Measurements from ENCODE around the gene HERPUD2. TPM values are rescaled to one million over a fixed set of nuclear protein-coding genes. Genes with fewer than 3 reads are reported as not detected.
A peak's percentile ranks its signal among the peaks of the same experiment; 100 is the strongest.
"Not testable (repeated sequence)": the region's sequence is repeated elsewhere in the genome, so short reads cannot be mapped to it uniquely, and the experiment has no call there.

HERPUD2 gene
- polyA plus RNA-seq, 1 of the 3 experiments (the other 2 are of a cell fraction), result 39.2 TPM

DNA sequence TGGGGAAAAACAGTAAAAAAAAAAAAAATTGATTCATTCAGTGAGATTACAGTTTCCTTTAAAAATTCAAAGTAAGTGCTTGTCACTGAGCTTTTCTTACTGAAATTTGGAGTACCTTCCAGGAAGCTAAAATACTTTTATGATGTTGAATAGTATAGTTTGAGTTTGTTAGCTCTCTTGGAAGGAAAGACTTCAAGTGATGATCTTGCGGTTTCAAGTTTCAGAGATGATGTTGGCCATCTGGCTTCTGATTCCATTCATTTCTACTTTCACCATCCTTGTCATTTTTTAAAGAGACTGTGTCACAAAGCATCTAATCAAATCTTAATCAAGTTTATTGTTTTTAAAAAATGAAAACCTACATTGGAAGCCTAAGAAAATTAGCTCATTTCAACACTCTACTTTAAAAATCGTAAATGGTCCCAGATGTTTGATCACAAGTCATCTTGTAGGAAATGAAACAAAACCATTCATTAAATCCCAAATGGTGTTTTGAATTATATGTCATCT lies 4.9 kb upstream of the HERPUD2 start:
- Histone ChIP-seq H3K9me2 (no peaks in the 10 kb centered on the region), H3K4me3 (ENCODE audit: low read depth in 2 of 2, low read length in 1 of 2) (no peak overlapping the region), H3F3A (replicated peaks; ENCODE audit: insufficient read depth) (peaks cover 4% of the 10 kb centered on the region), H3K79me2 (ENCODE audit: insufficient read depth) (peaks cover 11% of the 10 kb centered on the region; the same call in 1 of the 2 replicates), H3K27me3 (ENCODE audit: insufficient read depth) (no peaks in the 10 kb centered on the region), H3K4me2 (no peak overlapping the region; the same call in 1 of the 2 replicates), H3K27ac (ENCODE audit: low read depth in 2 of 2, low read length in 1 of 2) (no peak overlapping the region), H3K4me1 (ENCODE audit: control insufficient read depth in 1 of 2, insufficient read depth in 2 of 2, low read depth in 1 of 2, low read length in 1 of 2) (peaks cover 14 to 15% of the 10 kb centered on the region in 2 experiments; a peak in 3 of 4 replicates), H2AFZ (ENCODE audit: low read depth) (no peak overlapping the region), H3K36me3 (replicated peaks in 1 of 2; ENCODE audit: control insufficient read depth in 1 of 2, insufficient read depth in 2 of 2, low read length in 1 of 2) (peaks cover 3 to 14% of the 10 kb centered on the region in 2 experiments), H3K9me3 (no peaks in the 10 kb centered on the region), H4K20me1 (ENCODE audit: insufficient read depth) (no peaks in the 10 kb centered on the region), H3K9ac (no peak overlapping the region)
- peak; percentile 27; the same call in 1 of the 2 replicates for TF ChIP-seq TCF12 (IDR thresholded peaks at IDR 0.05)
- TF ChIP-seq, protein P1, sequence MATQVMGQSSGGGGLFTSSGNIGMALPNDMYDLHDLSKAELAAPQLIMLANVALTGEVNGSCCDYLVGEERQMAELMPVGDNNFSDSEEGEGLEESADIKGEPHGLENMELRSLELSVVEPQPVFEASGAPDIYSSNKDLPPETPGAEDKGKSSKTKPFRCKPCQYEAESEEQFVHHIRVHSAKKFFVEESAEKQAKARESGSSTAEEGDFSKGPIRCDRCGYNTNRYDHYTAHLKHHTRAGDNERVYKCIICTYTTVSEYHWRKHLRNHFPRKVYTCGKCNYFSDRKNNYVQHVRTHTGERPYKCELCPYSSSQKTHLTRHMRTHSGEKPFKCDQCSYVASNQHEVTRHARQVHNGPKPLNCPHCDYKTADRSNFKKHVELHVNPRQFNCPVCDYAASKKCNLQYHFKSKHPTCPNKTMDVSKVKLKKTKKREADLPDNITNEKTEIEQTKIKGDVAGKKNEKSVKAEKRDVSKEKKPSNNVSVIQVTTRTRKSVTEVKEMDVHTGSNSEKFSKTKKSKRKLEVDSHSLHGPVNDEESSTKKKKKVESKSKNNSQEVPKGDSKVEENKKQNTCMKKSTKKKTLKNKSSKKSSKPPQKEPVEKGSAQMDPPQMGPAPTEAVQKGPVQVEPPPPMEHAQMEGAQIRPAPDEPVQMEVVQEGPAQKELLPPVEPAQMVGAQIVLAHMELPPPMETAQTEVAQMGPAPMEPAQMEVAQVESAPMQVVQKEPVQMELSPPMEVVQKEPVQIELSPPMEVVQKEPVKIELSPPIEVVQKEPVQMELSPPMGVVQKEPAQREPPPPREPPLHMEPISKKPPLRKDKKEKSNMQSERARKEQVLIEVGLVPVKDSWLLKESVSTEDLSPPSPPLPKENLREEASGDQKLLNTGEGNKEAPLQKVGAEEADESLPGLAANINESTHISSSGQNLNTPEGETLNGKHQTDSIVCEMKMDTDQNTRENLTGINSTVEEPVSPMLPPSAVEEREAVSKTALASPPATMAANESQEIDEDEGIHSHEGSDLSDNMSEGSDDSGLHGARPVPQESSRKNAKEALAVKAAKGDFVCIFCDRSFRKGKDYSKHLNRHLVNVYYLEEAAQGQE (IDR thresholded peaks at IDR 0.05; ENCODE audit: low read depth, low read length), result no peak
- whole genome bisulfite sequencing (ENCODE audit: low lambda C conversion rate), result over 99% methylated on average over 2 of the region's 2 CpGs
- no peak for DNase-seq
- POLR2A ChIA-PET, result interaction anchor here (0.6 kb wide), 1 partner anchor 516 kb away, joined by 4 read pairs; no protein-coding TSS in a partner anchor
- CTCF ChIA-PET, result interaction anchor here (0.6 to 8.6 kb wide), 8 partner anchors 8 to 280 kb away, joined by 3 to 104 read pairs (median 5); partner anchors contain the start of gene SEPTIN7

DNA sequence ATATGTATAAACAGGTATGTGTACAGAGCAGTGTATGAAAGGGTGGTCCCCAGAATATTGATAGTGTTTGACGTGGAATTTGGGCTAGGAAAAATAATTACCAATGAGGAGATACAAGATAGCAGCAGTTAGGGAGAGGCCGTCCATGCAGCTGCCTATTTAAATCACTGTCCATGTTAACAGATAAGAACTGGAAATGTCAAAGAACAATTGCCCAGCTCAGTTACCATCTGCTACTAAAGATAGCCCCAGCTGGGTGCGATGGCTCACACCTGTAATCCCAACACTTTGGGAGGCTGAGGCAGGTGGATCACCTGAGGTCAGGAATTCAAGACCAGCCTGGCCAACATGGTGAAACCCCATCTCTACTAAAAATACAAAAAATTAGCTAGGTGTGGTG lies 3.4 kb upstream of the HERPUD2 start:
- not testable (repeated sequence) for H3K9me3 ChIP-seq; H3K4me2 ChIP-seq; H3K4me3 ChIP-seq (ENCODE audit: low read depth in 2 of 2, low read length in 1 of 2); H3K27me3 ChIP-seq (ENCODE audit: insufficient read depth); H4K20me1 ChIP-seq (ENCODE audit: insufficient read depth); H3K9me2 ChIP-seq; H3K27ac ChIP-seq (ENCODE audit: low read depth in 2 of 2, low read length in 1 of 2); H3F3A ChIP-seq (replicated peaks; ENCODE audit: insufficient read depth); H2AFZ ChIP-seq (ENCODE audit: low read depth); H3K9ac ChIP-seq; DNase-seq
- peaks cover 3 to 15% of the 10 kb centered on the region in 2 experiments for H3K36me3 ChIP-seq (replicated peaks in 1 of 2; ENCODE audit: control insufficient read depth in 1 of 2, insufficient read depth in 2 of 2, low read length in 1 of 2)
- CTCF ChIA-PET, result interaction anchor here (0.8 to 8.6 kb wide), 4 partner anchors 10 to 210 kb away, joined by 3 to 104 read pairs (median 34); partner anchors contain the start of gene SEPTIN7
- H3K4me1 ChIP-seq (ENCODE audit: control insufficient read depth in 1 of 2, insufficient read depth in 2 of 2, low read depth in 1 of 2, low read length in 1 of 2), result peaks cover 14 to 19% of the 10 kb centered on the region in 2 experiments; a peak in 3 of 4 replicates
- WGBS (ENCODE audit: low lambda C conversion rate), result 99% methylated on average over 3 of the region's 3 CpGs
- POLR2A ChIA-PET, result interaction anchor here (0.6 kb wide), 1 partner anchor 294 kb away, joined by 3 read pairs; no protein-coding TSS in a partner anchor
- H3K79me2 ChIP-seq (ENCODE audit: insufficient read depth), result peaks cover 23% of the 10 kb centered on the region

DNA sequence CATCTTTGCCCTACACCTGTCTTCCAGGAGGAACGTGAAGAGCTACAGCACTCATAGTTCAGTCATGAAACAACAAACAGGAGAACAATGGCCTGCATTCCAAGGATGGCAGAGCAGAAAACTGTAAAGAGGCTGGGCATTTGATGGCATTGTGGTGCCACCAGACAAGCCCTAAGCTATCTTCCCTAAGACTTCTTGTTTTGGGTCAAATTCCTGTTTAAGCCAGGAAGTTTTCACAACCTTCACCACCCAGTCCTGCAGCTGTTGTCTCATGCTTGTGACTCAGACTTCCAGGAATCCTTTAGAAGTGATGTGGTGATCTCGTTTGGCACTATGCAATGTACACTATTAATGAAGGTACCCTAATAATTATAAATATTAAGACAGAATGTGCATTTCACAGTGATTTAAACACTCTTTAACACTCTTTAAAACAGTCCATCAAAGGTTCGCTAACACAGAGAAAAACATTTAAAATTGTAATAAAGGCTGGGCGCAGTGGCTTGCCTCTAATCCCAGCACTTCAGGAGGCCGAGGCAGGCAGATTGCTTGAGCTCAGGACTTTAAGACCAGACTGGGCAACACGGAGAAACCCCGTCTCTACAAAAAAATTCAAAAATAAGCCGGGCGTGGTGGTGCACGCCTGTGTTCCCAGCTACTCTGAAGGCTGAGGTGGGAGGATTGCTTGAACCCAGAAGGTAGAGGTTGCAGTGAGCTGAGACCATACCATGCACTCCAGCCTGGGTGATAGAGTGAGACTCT lies 2.7 kb upstream of the HERPUD2 start:
- no peak overlapping the region for H2AFZ ChIP-seq (ENCODE audit: low read depth)
- H3K9me3 ChIP-seq, result no peaks in the 10 kb centered on the region
- no peaks in the 10 kb centered on the region for H3K27me3 ChIP-seq (ENCODE audit: insufficient read depth)
- peaks cover 14 to 26% of the 10 kb centered on the region in 2 experiments; a peak in 3 of 4 replicates for H3K4me1 ChIP-seq (ENCODE audit: control insufficient read depth in 1 of 2, insufficient read depth in 2 of 2, low read depth in 1 of 2, low read length in 1 of 2)
- no peaks in the 10 kb centered on the region for H4K20me1 ChIP-seq (ENCODE audit: insufficient read depth)
- H3K79me2 ChIP-seq (ENCODE audit: insufficient read depth), result peaks cover 31% of the 10 kb centered on the region
- peaks cover 4% of the 10 kb centered on the region for H3F3A ChIP-seq (replicated peaks; ENCODE audit: insufficient read depth)
- peak overlapping the region; percentile 33; the same call in 1 of the 2 replicates for H3K4me2 ChIP-seq
- H3K9me2 ChIP-seq, result no peaks in the 10 kb centered on the region
- CTCF ChIA-PET, result interaction anchor here (0.8 to 8.6 kb wide), 5 partner anchors 11 to 210 kb away, joined by 4 to 104 read pairs (median 23); partner anchors contain the start of gene SEPTIN7
- POLR2A ChIA-PET, result no interaction called here
- no peak overlapping the region for H3K4me3 ChIP-seq (ENCODE audit: low read depth in 2 of 2, low read length in 1 of 2)
- no peak for DNase-seq
- H3K9ac ChIP-seq, result no peak overlapping the region
- WGBS (ENCODE audit: low lambda C conversion rate), result 84% methylated on average over 10 of the region's 10 CpGs
- H3K27ac ChIP-seq (ENCODE audit: low read depth in 2 of 2, low read length in 1 of 2), result no peak overlapping the region
- H3K36me3 ChIP-seq (replicated peaks in 1 of 2; ENCODE audit: control insufficient read depth in 1 of 2, insufficient read depth in 2 of 2, low read length in 1 of 2), result peaks cover 7 to 22% of the 10 kb centered on the region in 2 experiments
- TF ChIP-seq YY1 (IDR thresholded peaks at IDR 0.05; ENCODE audit: low read depth), result no peak
- no peak for TF ChIP-seq RCOR1 (IDR thresholded peaks at IDR 0.05; ENCODE audit: low read length)
- TF ChIP-seq ELF1 (IDR thresholded peaks at IDR 0.05), result no peak
- TF ChIP-seq, protein P2, sequence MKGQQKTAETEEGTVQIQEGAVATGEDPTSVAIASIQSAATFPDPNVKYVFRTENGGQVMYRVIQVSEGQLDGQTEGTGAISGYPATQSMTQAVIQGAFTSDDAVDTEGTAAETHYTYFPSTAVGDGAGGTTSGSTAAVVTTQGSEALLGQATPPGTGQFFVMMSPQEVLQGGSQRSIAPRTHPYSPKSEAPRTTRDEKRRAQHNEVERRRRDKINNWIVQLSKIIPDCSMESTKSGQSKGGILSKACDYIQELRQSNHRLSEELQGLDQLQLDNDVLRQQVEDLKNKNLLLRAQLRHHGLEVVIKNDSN (IDR thresholded peaks at IDR 0.05; ENCODE audit: borderline replicate concordance, low read depth), result no peak
- TF ChIP-seq NRF1 (IDR thresholded peaks at IDR 0.05; ENCODE audit: low read depth, low read length), result no peak
- TF ChIP-seq SMC3 (IDR thresholded peaks at IDR 0.05; ENCODE audit: low read depth, low read length), result no peak
- TF ChIP-seq, protein P3, sequence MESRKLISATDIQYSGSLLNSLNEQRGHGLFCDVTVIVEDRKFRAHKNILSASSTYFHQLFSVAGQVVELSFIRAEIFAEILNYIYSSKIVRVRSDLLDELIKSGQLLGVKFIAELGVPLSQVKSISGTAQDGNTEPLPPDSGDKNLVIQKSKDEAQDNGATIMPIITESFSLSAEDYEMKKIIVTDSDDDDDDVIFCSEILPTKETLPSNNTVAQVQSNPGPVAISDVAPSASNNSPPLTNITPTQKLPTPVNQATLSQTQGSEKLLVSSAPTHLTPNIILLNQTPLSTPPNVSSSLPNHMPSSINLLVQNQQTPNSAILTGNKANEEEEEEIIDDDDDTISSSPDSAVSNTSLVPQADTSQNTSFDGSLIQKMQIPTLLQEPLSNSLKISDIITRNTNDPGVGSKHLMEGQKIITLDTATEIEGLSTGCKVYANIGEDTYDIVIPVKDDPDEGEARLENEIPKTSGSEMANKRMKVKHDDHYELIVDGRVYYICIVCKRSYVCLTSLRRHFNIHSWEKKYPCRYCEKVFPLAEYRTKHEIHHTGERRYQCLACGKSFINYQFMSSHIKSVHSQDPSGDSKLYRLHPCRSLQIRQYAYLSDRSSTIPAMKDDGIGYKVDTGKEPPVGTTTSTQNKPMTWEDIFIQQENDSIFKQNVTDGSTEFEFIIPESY (IDR thresholded peaks at IDR 0.05; ENCODE audit: borderline replicate concordance, low read depth), result no peak
- TF ChIP-seq, protein P4, sequence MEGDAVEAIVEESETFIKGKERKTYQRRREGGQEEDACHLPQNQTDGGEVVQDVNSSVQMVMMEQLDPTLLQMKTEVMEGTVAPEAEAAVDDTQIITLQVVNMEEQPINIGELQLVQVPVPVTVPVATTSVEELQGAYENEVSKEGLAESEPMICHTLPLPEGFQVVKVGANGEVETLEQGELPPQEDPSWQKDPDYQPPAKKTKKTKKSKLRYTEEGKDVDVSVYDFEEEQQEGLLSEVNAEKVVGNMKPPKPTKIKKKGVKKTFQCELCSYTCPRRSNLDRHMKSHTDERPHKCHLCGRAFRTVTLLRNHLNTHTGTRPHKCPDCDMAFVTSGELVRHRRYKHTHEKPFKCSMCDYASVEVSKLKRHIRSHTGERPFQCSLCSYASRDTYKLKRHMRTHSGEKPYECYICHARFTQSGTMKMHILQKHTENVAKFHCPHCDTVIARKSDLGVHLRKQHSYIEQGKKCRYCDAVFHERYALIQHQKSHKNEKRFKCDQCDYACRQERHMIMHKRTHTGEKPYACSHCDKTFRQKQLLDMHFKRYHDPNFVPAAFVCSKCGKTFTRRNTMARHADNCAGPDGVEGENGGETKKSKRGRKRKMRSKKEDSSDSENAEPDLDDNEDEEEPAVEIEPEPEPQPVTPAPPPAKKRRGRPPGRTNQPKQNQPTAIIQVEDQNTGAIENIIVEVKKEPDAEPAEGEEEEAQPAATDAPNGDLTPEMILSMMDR (IDR thresholded peaks at IDR 0.05), result no peak
